ENCODE data around the gene C1QTNF9.

C1QTNF9 gene

DNA sequence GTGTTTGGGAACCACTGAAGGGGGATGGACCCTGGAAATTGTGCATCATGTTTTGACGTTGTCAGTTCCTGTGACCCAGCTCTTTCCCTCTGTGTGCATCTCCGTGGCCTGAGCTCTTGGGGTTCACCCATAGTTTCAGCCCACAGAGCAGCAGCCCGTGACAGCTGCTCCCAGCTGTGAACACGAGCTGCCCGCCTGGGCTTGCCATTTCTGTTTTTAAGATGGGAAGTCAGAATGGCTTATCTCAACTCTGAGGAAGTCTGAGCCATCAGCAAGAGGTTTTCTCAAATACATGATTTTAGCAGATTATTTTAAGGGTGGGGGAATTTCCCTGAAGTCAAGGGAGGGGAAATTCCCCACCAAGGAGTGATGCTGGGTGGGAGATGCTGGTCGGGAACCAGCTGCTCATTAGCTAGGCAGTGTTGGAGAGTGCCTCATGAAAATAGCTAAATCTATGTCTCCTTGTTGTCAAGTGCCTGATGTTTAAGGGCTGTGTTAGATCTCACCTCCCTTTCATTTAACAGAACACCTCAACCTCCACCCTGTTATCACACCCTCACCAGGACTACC, 34.8 kb upstream of the C1QTNF9 start:
- H3K4me3 ChIP-seq (ENCODE audit: low read depth, low read length), result no peak overlapping the region
- DNase-seq (ENCODE audit: low read depth), result peak; percentile 44
- TF ChIP-seq, protein P1, sequence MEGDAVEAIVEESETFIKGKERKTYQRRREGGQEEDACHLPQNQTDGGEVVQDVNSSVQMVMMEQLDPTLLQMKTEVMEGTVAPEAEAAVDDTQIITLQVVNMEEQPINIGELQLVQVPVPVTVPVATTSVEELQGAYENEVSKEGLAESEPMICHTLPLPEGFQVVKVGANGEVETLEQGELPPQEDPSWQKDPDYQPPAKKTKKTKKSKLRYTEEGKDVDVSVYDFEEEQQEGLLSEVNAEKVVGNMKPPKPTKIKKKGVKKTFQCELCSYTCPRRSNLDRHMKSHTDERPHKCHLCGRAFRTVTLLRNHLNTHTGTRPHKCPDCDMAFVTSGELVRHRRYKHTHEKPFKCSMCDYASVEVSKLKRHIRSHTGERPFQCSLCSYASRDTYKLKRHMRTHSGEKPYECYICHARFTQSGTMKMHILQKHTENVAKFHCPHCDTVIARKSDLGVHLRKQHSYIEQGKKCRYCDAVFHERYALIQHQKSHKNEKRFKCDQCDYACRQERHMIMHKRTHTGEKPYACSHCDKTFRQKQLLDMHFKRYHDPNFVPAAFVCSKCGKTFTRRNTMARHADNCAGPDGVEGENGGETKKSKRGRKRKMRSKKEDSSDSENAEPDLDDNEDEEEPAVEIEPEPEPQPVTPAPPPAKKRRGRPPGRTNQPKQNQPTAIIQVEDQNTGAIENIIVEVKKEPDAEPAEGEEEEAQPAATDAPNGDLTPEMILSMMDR (conservative IDR thresholded peaks at IDR 0.05; ENCODE audit: low read depth, low read length), result no peak

DNA sequence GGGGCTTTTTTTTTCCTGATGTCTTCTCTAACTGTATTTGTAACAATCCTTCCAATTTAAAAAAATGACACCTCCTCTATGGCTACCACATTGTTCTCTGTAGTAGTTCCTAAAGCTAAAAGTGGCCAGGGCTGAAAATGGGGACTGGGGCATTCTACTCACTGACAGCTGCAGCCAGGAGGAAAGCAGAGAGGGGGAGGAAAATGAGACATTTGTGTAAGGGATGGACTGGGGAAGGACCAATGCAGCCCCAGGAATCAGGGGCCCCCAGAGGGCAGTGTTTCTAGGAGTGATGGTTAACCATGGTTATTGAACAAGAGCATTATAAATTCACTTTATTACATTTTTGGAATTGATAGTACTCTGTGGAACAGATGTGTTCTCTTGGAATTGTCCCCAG, 34.3 kb upstream of the C1QTNF9 start:
- DNase-seq (ENCODE audit: low read depth), result no peak
- H3K4me3 ChIP-seq (ENCODE audit: low read depth, low read length), result no peak overlapping the region
- TF ChIP-seq, protein P1 (conservative IDR thresholded peaks at IDR 0.05; ENCODE audit: low read depth, low read length), result peak; percentile 18

DNA sequence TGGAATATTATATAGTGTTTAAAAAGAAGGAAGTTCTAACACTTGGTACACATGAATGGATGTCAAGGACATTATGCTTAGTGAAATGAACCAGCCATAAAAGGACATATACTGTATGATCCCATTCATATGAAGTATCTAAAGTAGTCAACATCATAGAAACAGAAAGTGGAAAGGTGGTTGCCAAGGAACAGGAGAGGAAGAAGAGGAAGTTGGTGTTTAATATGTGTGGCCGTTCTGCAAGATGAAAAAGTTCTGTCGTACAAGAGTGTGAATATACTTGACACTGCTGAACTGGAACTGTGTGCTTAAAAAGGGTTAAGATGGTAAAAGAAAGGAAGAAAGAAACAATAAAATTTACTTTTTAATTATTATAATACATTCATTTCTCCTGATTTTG, 33.1 kb upstream of the C1QTNF9 start:
- TF ChIP-seq, protein P1 (conservative IDR thresholded peaks at IDR 0.05; ENCODE audit: low read depth, low read length), result no peak
- no peak for DNase-seq (ENCODE audit: low read depth)
- no peak overlapping the region for H3K4me3 ChIP-seq (ENCODE audit: low read depth, low read length)

DNA sequence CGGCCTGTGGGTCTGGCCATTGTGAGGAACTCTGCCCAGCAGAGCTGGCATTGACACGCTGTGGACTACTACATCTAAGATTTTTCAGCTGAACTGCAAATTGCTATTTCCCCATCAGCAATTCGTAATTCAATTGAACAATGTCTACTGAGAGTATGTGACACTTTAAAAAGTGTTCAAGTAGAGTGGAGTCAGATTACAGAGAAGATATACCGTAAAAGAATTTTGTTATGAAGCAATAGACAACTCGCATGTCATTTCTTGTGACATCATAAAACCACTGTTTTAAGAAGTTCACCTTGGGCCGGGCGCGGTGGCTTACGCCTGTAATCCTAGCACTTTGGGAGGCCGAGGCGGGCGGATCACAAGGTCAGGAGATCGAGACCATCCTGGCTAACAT, 32.5 kb upstream of the C1QTNF9 start:
- TF ChIP-seq, protein P1 (conservative IDR thresholded peaks at IDR 0.05; ENCODE audit: low read depth, low read length), result no peak
- DNase-seq (ENCODE audit: low read depth), result no peak
- no peak overlapping the region for H3K4me3 ChIP-seq (ENCODE audit: low read depth, low read length)

DNA sequence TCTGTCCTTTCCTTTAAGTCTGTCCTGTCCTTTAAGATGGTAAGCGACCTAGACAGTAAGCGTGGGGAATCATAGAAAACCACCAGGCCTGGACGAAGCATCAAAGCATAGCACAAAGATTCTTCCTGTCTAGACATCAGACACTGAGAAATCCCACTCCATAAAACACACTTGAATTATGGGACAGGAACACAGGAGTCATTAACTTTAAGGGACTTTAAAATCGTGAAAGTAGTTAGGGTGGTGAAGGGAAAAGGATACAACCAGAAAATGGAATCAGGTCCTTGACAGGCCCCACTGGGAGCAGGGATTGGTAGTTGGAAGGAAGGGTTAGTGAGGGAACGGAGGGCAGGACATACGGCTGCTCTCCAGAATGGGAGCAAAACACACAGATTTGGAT, 31.6 kb upstream of the C1QTNF9 start:
- DNase-seq (ENCODE audit: low read depth), result no peak
- no peak overlapping the region for H3K4me3 ChIP-seq (ENCODE audit: low read depth, low read length)
- TF ChIP-seq, protein P1 (conservative IDR thresholded peaks at IDR 0.05; ENCODE audit: low read depth, low read length), result no peak

DNA sequence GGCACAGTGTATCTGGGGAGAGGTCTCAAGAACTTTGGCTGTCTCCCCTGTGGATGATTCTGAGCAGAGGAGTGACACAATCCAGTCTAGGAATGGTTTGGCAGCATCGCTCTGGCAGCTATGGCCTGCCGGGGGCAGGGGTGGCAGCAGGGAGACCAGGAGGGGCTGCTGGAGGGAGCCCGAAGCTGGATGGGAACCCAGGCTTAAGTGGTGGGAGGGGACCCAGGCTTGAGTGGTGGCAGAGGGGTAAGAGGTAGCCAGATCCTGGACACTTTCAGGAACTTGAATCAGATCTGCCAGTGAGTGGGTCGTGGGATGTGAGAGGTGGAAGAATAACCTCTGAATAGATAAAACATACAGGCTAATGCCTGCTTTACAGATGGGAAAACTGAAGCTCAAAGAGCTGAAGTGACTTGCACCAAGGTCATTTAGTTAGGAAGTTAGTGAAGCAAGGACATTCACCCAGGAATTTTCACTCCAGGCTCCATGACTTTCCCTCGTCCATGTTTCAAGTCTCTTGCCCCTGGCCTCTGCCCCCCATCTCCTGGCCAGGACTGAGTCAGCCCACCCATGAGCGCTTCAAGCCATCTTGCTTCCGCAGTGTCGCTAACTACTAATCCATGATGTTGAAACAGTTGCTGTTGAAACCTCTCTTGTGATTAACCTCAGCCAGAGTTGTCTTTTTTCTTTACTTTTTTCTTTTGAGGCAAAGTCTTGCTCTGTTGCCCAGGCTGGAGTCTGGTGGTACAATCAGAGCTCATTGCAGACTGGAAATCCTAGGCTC, 29.9 kb upstream of the C1QTNF9 start:
- peak; percentile 56 for DNase-seq (ENCODE audit: low read depth)
- no peak overlapping the region for H3K4me3 ChIP-seq (ENCODE audit: low read depth, low read length)
- TF ChIP-seq, protein P1 (conservative IDR thresholded peaks at IDR 0.05; ENCODE audit: low read depth, low read length), result no peak

DNA sequence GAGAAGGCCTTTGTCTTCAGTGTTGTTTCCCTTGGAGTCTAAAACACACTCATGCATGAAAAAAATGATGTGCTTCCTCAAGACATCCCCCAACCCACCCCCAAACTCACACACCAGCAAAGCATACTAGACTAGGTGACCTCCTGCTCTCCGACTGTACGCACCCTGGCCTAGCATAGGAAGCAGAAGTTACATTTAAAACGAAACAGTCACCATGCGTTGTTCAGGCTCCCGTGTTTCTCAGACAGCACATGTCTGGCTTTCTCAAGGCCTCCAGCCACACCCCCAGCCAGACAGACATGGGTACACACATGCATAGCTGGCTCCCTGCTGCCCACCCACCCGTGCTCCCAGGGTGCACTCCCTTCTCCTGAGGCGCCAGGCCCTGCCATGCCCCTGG, 28.7 kb upstream of the C1QTNF9 start:
- H3K4me3 ChIP-seq (ENCODE audit: low read depth, low read length), result no peak overlapping the region
- DNase-seq (ENCODE audit: low read depth), result no peak
- TF ChIP-seq, protein P1 (conservative IDR thresholded peaks at IDR 0.05; ENCODE audit: low read depth, low read length), result no peak

All from choroid plexus epithelial cell (primary cell).